ENCODE data around the gene ARFGAP1. TPM values are rescaled to one million over a fixed set of nuclear protein-coding genes. Genes with fewer than 3 reads are reported as not detected.

ARFGAP1 gene
- total RNA-seq, 4 donors from 2014 or later, result 34.4 to 306 (median 99.3) TPM

DNA sequence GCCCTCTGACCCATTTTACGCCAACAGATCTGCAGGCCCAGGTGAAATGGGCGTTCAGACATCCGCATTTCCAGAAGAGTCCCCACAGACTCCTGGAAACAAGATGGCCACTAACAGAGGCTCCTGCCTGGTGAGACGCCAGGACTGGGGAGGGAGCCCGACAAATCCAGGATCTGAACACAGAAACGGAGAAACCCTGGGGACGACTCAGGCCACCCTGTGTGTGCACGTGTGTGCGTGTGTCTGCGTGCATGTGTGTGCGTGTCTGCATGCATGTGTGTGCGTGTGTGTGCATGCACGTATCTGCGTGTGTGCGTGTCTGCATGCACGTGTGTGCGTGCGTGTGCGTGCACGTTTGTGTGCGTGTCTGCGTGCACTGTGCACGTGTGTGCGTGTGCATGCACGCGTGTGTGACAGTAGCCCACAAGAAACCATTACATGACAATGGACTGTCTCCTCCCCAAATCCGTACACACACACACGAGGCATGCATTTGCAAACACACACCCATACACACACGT is 63.7 kb downstream of the ARFGAP1 start:
- TF ChIP-seq, protein P1, sequence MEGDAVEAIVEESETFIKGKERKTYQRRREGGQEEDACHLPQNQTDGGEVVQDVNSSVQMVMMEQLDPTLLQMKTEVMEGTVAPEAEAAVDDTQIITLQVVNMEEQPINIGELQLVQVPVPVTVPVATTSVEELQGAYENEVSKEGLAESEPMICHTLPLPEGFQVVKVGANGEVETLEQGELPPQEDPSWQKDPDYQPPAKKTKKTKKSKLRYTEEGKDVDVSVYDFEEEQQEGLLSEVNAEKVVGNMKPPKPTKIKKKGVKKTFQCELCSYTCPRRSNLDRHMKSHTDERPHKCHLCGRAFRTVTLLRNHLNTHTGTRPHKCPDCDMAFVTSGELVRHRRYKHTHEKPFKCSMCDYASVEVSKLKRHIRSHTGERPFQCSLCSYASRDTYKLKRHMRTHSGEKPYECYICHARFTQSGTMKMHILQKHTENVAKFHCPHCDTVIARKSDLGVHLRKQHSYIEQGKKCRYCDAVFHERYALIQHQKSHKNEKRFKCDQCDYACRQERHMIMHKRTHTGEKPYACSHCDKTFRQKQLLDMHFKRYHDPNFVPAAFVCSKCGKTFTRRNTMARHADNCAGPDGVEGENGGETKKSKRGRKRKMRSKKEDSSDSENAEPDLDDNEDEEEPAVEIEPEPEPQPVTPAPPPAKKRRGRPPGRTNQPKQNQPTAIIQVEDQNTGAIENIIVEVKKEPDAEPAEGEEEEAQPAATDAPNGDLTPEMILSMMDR (IDR thresholded peaks at IDR 0.05), result no peak
- no peak for TF ChIP-seq POLR2A (IDR thresholded peaks at IDR 0.05)
- Histone ChIP-seq H3K9me3 (peaks cover 0 to 3% of the 10 kb centered on the region in 2 donors), H3K27ac (no peak overlapping the region), H3K4me1 (no peaks in the 10 kb centered on the region), H3K4me3 (no peak overlapping the region), H3K36me3 (no peaks in the 10 kb centered on the region), H3K27me3 (no peaks in the 10 kb centered on the region)
- intact Hi-C loops (cut with DNase I; ENCODE audit: low total_unique reads), result no loop called here
- no peak for DNase-seq

DNA sequence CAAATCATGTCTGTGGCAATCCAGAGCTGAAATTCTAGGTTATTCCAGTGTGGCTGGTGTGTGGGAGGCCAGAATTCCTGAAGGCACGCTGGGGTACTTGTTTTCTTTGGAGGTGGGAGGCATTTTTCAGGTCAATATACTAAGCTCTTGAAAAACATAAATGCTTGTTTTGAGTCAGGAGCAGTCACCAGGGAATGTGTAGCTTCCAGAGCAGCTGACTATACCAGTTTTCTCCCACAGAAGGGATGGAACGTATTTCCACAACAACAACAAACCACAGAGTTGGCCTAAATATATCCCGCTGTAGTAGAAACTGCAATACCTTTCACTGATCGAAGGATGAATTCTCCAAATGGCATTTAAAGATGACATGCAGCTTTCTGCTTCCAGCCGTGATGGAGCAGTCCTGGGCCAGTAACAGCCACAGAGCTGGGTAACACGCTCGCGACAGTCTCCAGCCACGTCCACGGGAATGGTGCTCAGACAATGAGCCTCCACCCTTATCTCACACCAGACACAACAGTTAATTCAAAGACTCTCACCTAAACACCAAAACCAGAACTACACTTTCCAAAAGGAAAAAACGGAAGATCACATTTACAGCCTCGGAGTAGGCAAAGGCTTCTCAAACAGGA is 65.3 kb downstream of the ARFGAP1 start:
- H3K4me3 ChIP-seq, result no peak overlapping the region
- no peak for DNase-seq
- no peak overlapping the region for H3K27ac ChIP-seq
- TF ChIP-seq POLR2A (IDR thresholded peaks at IDR 0.05), result no peak
- TF ChIP-seq, protein P1 (IDR thresholded peaks at IDR 0.05), result no peak
- H3K36me3 ChIP-seq, result no peaks in the 10 kb centered on the region
- intact Hi-C loops (cut with DNase I; ENCODE audit: low total_unique reads), result no loop called here
- no peaks in the 10 kb centered on the region for H3K27me3 ChIP-seq
- no peaks in the 10 kb centered on the region for H3K4me1 ChIP-seq
- H3K9me3 ChIP-seq, result no peaks in the 10 kb centered on the region

MicroRNAs encoded within 50 kb of the gene (microRNA counts, 767-probe panel; counts per million panel counts)
- microRNA hsa-miR-3196, result 0 counts per million in 2 donors

Small RNA genes lying within 50 kb of the gene (microRNA-seq; reads per million reads assigned to microRNA genes)
- gene MIR3196 (ENCODE audit: borderline microRNAs expressed, borderline replicate concordance) (not detected), gene MIR4326 (ENCODE audit: borderline microRNAs expressed, borderline replicate concordance) (not detected)

Small RNA genes lying within 50 kb of the gene (small RNA-seq; reads per million reads assigned to genes)
- not detected for gene MIR3196
- not detected for gene MIR4326
- not detected for gene RNU6-994P

Other genes starting within 250 kb of the ARFGAP1 start
- 10 to 100 TPM; 17.9 to 35.8 (median 25.8) TPM for gene YTHDF1, start 56.7 kb upstream of the ARFGAP1 start, total RNA-seq
- not detected for gene BIRC7, start 36.9 kb upstream of the ARFGAP1 start, total RNA-seq
- gene NKAIN4, start 18.4 kb upstream of the ARFGAP1 start, total RNA-seq, result 10 to 100 TPM in 1 of 4 donors, not detected in 3; 40.9 TPM
- 1 to 10 TPM in 1 of 4 donors, under 1 TPM in 1, not detected in 2; 0.97 to 1.2 TPM for gene COL20A1, start 20.4 kb downstream of the ARFGAP1 start, total RNA-seq
- 1 to 10 TPM in 1 of 4 donors, under 1 TPM in 1, not detected in 2; 0.21 to 1.5 TPM for gene CHRNA4, start 88.5 kb downstream of the ARFGAP1 start, total RNA-seq
- 1 to 10 TPM in 2 of 4 donors, not detected in 2; 1.2 to 4.9 TPM for gene KCNQ2, start 199.8 kb downstream of the ARFGAP1 start, total RNA-seq
- 1 to 10 TPM in 2 of 4 donors, not detected in 2; 1.1 to 1.5 TPM for gene EEF1A2, start 226.3 kb downstream of the ARFGAP1 start, total RNA-seq
- 100 to 1,000 TPM in 2 of 4 donors, 10 to 100 TPM in 2; 35.8 to 200 (median 88.6) TPM for gene PPDPF, start 248.0 kb downstream of the ARFGAP1 start, total RNA-seq

All from uterus (tissue), 4 donors.